HG03565 (cell line): ENCODE measurements around the gene LIPK.
A peak's percentile ranks its signal among the peaks of the same experiment; 100 is the strongest.
"Not testable (repeated sequence)": the region's sequence is repeated elsewhere in the genome, so short reads cannot be mapped to it uniquely, and the experiment has no call there.

Experiments used
- ATAC-seq: cut with Tn5 transposase; IDR thresholded peaks from one replicate; pipeline ENCODE4 v1.9.1; 2021; ENCODE audit warnings: mild to moderate bottlenecking, moderate library complexity; ENCODE audit not compliant: unreplicated experiment

The LIPK gene

DNA sequence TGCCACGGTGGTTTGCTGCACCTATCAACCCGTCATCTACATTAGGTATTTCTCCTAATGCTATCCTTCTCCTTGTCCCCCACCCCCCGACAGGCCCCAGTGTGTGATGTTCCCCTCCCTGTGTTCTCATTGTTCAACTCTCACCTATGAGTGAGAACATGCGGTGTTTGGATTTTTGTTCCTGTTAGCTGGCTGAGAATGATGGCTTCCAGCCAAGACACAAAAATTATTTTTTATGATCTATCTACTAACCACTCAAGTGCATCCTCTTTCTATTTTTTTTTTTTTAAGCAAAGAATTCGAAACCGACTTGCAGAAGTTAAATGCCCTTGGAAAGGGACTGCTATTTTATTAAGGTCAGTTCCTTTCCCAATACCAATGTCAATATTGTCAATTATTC is 3.3 kb downstream of the LIPK start:
- ATAC-seq: not testable (repeated sequence)

DNA sequence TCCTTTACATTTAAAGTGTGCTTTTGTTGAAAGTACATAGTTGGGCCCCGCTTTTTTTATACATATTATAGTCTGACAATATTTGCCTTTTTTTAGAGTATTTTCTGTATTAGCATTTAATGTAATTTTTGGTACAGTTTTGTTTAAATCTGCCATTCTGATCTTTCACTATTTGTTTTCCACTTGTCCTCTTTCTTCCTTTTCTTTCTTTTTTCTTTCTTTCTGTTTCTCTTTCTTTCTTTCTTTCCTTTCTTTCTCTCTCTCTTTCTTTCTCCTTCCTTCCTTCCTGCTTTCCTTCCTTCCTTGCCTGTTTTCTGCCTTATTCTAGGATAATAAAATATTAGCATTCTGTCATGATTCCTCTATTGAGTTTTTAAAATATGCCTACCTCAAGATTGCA is 9.5 kb downstream of the LIPK start:
- ATAC-seq: no peak

DNA sequence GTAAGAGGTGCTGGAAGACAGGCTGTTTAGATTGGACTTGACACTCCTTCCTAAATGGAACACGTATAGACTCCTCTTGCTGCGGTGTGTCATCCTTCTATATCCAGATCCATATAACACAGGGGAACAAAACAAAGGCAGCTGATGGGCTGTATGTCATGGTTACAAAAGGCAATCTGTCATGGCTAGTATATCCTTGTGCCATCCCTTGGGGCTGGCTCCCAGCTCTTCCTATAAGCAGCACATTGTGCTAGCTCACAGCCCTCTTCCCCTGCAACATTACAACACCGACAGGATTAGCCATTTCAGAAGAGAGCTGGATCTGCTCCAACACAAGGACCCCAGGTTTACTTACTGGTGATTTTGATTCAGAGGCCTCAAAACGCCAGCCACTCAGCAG is 15.3 kb downstream of the LIPK start:
- no peak for ATAC-seq

DNA sequence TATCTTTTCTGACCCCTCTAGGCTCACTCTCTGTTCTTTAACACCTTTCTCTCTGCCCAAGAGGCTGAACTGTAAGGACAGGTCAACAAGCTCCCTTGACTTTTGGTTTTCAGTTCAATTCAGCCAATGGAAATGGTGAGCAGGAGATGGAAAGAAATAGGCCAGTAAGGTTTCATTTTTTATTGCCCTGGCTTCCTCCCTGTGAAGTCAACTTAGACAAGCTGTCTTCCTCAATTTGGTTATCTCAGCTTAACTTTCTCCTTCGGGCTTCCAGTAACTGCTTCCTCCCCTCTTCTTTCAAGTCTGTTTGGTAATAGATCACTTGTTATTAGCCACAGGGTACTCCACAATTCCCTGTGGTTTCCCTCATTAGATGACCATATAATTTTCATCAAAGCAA is 19.7 kb downstream of the LIPK start:
- ATAC-seq: no peak

DNA sequence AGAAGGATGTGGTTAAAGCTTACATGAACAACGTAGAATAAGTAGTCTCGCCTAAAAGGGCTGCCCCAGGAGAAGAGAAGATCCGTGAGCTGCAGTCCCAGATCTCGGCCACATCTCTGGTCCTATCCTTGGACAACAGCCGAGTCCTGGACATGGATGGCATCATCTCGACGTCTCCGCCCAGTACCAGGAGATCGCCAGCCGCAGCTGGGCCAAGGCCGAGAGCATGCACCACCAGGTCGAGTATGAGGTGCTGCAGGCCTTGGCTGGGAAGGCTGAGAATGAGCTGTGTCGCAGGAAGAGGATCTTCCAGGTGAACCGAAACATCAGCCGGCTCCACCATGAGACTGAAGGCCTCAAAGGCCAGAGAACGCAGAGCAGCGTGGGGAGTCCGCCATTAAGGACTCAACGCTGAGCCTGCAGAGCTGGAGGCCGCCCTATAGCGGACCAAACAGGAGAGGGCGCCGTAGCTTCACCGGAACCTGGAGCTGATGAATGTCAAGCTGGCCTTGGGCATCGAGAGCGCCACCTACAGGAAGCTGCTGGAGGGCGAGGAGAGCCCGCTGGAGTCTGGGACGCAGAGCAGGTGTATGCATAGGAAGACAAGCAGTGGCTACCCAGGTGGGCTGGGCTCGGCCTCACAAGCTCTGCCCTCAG is 22.2 kb downstream of the LIPK start:
- no peak for ATAC-seq

DNA sequence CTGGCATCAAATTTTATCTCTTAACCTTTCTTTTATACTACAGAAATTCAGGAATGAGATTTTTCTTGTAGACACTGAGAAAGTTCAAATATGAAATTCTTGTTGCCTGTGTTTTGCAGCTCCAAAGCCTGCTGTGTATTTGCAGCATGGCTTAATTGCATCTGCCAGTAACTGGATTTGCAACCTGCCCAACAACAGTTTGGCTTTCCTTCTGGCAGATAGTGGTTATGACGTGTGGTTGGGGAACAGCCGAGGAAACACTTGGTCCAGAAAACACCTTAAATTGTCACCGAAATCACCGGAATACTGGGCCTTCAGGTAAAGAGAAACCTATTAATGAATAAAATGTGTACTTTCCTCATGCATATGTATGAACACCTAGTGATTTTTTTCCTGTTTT is 24.8 kb downstream of the LIPK start:
- ATAC-seq: no peak

DNA sequence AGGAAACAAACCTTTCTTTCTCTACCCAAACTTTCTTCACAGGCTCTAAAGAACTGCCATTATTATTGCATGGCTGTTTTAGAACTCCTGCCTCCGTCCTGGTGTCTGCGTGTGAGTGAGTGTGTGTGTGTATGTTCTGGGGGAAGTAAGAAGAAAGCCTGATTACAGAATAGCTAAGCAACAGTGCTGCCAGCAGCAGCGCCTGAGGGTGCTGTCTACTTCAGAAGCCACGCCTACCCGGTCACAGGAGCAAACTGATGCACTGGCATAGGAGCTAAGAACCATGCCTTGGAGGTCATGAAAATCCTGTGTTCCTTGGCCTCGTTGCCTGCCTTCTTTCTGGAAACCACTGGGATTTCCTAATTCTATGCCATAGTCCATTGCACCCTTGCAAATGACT is 25.2 kb downstream of the LIPK start:
- no peak for ATAC-seq

DNA sequence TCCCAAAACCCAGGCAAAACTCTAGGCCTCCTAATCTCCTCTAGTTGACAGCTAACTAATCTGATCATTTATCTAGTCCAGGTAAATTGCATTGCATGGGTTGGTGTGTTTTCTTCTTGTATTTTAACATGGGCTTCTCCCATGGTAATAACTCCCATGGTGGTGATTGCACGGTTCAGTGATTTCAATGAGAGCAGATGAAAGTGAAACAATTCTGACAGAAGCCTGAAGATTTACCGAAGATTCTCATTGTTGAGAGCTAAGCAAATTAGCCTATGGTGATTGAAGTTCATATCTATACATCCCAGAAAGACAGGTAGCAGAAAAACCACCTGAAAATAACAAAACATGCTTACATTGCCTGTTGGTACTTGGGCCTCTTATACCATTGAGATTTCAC is 27.2 kb downstream of the LIPK start:
- ATAC-seq: no peak

DNA sequence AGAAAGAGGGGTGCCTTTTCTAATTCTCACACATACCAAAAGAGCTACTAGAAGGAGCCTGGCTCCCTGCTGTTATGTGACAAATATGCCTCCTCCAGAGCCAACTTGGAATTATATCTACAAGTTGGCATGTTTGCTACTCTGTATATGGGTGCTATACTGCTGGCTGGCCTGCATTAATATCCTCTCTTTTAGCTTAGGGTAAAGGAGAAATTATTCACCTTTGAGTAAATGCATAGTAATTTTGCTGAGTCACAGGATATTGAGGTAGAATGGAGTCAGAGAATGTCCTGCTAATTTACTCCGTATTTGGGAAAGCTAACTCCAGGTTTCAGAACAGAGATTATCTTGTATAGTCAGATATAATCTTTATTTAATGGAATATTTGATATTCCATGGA is 29.6 kb downstream of the LIPK start:
- no peak for ATAC-seq

DNA sequence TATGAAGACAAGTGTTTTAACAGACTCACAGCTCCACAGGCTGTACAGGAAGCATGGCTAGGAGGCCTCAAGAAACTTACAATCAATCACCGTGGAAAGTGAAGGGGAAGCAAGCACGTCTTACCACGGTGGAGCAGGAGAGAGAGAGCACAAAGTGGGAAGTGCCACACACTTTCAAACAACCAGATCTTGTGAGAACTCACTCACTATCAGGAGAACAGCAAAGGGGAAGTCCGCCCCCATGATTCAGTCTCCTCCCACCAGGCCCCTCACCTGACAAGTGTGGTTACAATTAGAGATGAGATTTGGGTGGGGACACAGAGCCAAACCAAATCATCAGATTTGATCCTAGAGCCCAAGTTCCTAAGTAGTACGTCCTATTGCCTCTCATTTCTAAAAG is 35.9 kb downstream of the LIPK start:
- ATAC-seq: not testable (repeated sequence)

DNA sequence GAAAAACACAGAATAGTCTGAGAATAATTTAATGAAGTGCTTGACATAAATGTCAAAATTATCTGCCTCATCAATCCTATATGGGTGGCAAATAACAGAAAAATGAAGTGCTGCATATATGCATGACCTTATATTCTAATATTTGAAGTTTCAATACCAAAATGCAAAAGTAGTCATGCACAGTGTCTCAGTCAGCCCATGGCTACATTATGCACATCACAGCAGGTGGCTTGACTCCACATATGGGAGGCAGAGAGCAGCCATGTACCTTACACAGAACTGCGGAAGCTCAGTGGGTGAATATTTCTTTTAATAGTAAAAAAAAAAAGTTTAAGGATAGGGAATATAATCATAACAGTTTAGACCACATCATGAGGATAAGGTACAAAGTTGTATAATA is 36.4 kb downstream of the LIPK start:
- ATAC-seq: no peak

DNA sequence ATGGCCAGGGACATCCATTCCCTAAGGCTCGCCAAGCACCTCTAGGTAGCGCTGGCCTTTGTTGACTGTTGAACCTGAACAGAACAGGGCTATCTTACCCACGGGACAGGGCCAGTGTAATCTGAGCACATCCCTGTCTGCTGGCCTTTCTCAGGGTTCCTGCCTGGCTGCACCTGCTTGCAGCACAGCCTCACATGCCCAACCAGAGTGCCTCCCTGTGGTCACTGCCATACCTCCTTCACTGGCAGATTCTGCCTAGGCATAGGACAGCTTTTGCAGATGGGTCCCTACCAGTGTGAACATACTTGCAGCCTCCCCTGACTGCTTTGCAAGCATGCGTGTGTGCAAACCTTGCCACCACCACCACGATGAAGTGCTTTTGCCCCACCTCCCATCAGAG is 38.0 kb downstream of the LIPK start:
- ATAC-seq: no peak

DNA sequence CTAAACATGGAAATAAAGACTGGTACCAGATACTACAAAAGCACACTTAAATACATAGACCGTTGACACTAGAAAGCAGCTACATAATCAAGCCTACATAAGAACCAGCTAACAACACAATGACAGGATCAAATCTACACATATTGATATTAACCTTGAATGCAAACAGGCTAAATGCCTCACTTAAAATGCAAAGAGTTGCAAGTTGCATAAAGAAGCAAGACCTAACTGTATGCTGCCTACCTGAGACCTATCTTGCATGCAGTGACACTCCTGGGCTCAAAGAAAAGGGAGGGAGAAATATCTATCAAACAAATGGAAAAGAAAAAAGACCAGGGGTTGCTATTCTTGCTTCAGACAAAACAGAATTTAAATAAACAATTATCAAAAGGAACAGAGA is 39.6 kb downstream of the LIPK start:
- ATAC-seq: no peak

DNA sequence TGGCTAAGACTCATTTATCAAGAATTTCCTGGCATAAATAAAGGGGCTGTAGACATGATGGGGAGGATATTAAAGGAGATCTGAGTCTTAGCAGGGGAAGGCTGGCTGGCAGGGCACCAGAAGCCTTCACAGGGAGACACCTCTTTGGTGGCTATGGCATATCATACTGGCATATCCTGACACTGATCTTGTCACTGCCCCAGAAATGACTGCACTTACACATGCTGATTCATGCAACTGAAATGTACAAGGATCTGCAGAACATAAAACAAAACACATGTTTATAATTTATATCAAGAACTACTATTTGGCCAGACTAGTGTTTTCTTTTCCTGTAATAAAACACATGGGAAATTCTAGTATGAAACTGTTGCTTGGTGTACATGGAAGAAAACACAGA is 48.2 kb downstream of the LIPK start:
- no peak for ATAC-seq

DNA sequence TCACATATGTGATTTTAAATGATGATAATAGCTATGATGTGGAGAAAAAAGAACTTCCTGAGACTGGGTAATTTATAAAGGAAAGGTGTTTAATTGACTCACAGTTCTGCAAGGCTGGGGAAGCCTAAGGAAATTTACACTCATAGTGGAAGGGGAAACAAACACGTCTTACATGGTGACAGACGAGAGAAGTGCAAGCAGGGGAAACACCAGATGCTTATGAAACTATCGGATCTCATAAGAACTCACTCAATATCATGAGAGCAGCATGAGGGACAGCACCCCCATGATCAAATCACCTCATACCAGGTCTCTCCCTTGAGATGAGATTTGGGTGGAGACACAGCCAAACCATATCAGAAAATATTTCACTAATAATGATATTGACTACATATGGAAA is 49.7 kb downstream of the LIPK start:
- ATAC-seq: peak; percentile 88

DNA sequence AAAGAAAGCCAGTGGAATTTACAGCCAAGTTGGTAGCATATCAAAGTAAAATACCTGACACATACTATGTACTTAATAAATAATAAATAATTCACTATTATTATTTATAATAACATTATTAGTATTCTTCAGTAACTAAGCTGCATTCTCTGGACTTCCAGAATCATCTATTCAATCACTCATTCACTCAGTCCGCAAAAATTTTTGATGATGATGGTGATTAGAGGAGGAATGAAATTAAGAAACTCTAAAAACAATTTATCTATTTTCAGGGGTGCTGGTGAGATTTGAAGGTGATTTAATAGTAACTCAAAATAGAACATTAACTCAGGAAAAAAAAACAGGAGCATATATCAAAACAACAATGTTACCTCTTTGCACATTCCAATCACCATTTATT is 50.6 kb downstream of the LIPK start:
- ATAC-seq: no peak

DNA sequence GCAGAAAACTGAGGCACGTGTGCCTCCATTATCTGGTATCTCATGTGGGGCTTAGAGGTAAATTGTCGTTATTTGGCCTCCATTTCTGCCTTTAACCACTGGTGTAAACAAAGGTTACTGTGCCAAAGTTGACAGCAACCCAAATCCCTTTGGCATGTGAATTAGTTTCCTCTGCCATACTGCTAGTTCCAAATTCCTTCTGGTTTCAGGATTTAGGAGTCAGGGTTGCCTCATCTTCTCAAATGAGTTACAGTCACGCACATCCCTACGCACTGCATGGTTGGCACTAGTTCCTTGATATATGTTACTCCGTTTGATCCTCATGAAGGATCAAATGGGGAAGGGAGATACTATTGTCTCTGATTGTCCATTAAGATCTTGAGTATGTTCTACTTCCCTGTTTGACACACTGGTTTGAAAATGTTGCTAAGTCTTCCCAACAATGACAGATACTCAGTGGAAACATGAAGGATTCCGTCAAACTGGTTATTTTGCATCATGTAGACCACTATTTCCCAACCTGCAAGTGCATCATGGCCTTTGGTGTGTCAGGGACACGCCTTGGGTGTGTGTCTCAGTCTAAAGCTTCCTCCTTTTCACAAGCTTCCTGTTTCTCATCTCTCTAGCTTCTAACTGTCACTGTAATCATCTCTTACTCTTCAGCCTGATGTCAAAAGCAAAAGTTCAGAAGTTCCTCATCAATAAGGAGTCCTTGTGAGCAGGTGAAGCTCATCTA is 53.5 kb downstream of the LIPK start, which contains the start of gene LIPN:
Gene LIPN (plus strand): TSS at position 655 of the 736 bp plus-strand sequence. CDS start 1,386 bp downstream, outside the sequence.
- no peak for ATAC-seq

DNA sequence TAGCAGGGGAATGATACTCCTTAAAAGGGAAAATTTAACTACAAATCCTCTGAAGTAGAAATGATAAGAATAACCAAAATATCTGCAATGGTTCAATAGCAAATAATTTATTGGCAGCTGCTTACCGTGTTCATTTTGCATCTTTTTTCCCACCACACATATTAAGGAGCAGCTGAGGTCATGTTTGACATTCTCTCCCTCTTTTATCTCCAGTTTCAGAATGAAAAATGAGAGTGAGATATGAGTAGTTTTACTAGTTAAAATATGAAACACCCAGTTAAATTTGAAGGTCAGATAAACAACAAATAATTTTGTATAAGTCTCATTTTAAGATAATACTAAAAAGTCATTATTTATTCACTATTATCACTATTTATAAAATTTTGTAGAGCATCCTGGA is 56.9 kb downstream of the LIPK start:
- no peak for ATAC-seq

DNA sequence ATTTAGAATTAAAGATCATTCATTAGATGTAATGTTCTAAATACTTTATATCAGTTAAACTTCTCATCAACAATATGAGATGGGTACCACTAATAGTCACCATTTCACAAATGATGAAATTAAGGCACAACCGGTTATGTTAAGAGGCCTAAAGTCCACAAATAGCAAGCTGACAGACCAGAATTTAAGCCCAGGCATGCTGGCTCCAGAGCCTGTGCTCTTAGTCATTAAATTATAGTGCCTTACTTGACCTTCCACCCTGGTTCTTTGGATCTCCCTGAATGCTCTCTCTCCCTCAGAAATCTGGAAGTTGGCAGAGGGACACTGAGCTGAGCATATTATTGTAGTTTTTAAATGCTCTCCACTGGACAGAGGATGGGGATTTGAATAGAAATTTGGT is 57.4 kb downstream of the LIPK start:
- ATAC-seq: no peak

DNA sequence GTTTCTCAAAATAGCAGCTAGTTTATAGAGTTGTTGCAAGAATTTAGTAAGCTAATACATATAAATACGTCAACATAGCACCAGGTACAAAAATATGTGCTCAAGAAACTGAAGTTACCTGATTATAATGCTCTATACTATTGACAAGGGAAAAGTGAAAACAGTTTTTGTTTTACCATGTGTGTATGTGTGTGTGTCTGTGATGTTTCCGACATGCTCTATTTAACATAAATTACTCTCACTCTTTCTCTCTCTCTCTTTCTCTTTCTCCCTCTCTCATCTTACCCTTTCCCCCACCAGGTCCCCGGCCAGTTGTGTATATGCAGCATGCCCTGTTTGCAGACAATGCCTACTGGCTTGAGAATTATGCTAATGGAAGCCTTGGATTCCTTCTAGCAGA is 58.1 kb downstream of the LIPK start:
- no peak for ATAC-seq

DNA sequence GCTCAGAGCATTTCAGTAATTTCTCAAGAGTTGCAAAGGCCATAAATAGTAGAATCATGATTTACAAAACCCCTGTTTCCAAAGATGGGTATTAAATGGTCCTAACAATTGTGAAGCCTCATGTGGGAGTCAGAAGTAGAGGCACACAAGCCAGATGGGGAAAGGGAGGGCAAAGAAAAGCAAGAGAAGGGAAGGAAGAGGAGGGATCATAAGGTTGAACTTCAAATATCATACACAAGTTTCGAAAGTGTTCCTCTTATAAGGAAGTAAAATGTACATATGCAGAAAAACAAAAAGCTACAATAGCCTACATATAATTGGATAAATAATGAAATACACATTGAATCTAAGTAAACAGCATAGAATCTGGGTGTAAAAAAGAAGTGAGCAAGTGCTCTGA is 59.8 kb downstream of the LIPK start:
- ATAC-seq: no peak

DNA sequence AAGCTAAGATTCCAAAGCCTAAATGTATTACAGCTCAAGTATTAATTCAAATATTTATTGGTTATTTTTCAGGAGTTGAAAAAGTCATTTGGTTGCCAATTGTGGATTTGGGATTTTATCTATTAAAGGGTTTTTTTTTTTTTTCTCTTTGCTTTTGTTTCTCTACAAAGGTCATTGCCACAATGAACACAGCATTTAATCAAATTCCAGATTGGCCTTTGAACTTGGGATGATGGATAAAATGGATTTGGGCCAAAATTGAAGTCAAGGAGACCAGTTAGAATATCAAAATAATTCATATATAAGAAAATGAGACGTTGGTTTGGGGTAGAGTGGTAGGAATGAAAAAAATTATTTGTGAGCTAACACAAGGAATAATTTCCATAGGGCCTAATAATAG is 63.3 kb downstream of the LIPK start:
- ATAC-seq: no peak

DNA sequence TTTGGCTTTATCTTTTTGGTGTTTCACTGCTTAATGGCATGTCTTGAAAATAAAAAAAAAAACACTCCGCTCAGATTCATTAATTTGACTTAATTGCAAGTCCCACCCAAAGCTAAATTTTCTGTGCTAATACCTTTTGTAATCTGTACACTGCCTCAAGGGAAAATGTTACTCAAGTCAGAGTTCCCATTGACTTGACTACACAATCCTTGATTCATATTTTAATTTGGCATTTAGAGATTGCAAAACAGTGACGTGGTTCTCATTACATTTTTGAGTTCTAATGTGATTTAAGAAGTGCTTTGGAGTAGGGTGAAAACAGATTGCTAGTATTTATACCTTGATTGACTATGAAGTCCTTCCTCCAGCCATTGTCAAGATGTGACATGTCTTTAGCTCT is 75.2 kb downstream of the LIPK start:
- ATAC-seq: no peak
